ENCODE measurements around the gene MAU2. TPM values are rescaled to one million over a fixed set of nuclear protein-coding genes. Genes with fewer than 3 reads are reported as not detected.
A peak's percentile ranks its signal among the peaks of the same experiment; 100 is the strongest.

The MAU2 gene
- total RNA-seq, 1 donor from 2014 or later = 31.8 TPM

DNA sequence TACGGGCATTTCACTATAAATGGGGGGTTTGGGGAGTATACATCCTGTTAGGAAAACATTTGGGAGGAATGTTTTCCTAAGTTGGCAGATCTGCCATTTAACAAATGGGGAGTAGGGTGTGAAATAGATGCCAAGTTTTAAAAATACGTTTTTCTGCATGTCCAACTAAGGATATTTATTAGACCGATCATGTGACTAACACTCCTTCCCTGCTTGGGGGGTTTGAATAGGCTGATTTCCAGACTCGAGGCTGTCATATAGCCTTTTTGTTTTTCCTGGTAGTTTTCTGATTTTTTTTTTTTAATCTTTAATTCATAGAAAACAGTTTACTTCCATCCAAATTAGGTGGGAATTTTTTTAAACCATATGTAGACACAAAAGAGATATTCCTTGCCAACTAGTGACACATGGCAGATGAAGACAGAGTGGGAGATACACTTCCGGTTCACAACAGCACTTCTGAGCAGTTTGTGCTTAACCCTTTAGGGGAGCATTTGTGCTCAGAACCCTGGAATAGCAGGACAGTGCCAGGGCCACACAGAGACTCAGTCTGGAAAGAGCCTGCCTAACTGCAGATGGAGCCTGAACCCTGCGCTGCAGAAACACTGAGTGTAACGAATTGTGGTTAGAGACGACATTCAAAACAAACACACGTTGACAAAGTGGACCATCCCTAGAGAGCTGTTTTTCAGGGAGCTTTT lies 79.3 kb downstream of the MAU2 start:
- ATAC-seq = no peak
- intact Hi-C loops (cut with DNase I) = no loop called here
- no peak for DNase-seq (ENCODE audit: missing footprints)

DNA sequence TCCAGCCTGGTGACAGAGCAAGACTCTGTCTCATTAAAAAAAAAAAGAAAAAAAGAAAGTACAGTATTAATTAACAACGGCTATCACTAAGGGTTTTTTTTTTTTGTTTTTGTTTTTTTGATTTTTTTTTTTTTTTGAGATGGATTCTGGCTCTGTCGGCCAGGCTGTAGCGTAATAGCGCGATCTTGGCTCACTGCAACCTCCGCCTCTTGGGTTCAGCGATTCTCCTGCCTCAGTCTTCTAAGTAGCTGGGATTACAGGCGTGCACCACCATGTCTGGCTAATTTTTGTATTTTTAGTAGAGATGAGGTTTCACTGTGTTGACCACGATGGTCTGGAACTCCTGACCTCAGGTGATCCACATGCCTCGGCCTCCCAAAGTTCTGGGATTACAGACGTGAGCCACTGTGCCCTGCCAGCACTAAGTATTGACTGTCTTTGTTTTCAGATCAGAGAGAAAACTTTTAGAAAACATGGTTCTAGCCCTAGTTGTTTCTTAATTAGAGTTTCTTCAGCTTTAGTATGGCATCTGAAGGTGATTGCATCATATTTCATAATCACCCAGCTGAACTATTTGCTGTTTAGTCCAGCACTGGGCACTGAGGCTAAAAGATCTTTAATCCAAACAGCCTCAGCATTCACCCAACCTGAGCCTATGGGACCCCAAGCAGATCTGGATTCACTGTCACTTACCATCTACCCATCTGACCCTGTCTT lies 82.2 kb downstream of the MAU2 start:
- DNase-seq (ENCODE audit: missing footprints) = no peak
- no peak for ATAC-seq
- intact Hi-C loops (cut with DNase I) = no loop called here

DNA sequence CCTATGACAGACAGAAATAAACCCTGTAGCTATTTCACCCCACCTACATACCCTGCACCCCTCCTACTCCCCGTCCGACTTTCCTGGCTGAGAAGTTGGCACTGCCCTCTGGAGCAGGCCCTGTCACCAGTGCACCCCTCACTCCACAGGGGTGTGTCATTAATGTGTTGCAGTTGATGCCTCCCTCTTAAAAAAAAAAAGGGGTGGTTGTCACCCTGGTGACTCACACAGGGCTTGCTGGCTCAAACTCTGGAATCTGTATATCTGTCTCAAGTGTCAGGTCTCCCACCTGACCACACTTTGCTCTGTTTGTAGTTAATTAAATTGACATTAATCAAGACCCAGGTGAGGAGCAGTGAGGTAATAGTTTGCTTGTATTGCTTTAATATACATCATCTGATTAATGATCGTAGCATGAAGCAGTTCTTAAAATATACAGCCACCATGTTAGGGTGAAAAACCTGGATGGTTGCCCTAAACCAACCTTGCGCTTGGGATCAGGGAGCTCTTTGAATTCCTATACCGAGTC lies 82.8 kb downstream of the MAU2 start:
- ATAC-seq (no peak), DNase-seq (ENCODE audit: missing footprints) (no peak)
- intact Hi-C loops (cut with DNase I) = no loop called here

DNA sequence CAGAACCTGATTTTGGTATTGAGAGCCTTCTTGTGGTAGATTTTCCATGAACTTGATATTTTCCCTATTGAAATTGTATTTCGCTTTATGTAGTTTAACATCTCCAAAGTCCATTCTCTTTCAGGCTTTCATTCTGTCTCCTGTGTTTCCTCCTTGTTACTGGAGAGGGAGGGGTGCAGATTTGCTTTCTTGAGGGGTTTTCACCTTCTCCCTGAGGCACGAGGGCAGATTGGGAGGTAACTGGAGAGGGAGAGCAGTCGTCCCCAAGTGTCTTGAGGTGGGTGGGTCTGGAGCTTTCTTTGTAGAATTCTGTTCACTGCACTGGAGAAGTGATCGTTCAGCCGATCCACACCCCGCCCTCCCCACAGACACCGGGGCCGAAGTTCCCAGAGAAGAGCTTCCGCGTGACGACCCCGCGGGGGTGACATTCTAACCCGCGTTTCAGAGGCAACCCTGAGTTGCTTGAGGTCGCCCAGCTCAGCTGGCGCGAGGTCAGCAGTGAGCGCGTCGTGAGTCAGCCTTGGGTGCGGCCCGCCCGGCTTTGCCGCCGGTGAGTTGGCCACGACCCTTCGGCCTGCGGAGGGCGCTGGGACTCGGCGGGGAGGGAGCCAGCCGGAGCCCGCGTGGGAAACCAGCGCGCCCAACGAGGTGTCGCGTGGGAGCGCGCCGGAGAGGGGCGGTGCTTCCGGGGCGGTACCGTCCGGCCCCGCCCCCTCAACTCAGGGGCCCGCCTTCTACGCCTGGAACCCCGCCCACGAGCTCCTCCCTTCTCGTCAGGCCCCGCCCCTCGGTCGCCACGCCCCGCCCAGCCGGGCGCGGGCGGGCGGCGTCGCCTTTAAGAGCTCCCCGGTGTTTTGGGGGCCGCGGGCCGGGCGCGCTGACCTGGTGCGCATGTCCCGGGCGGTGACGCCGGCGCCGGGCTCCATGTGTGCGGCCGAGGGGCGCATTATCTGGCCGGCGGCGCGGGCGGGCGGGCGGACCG lies 84.5 kb downstream of the MAU2 start, which contains the start of gene GATAD2A:
Gene GATAD2A, plus strand, starts transcription at position 797 of the 982 bp plus-strand sequence. CDS start 59,671 bp downstream, outside the sequence.
- peak; percentile 97 for ATAC-seq
- intact Hi-C loops (cut with DNase I) = loop anchor here (1.0 to 5.0 kb wide), 3 partner anchors 20 to 82 kb away; no protein-coding TSS in a partner anchor
- peak; percentile 97 for DNase-seq (ENCODE audit: missing footprints)

DNA sequence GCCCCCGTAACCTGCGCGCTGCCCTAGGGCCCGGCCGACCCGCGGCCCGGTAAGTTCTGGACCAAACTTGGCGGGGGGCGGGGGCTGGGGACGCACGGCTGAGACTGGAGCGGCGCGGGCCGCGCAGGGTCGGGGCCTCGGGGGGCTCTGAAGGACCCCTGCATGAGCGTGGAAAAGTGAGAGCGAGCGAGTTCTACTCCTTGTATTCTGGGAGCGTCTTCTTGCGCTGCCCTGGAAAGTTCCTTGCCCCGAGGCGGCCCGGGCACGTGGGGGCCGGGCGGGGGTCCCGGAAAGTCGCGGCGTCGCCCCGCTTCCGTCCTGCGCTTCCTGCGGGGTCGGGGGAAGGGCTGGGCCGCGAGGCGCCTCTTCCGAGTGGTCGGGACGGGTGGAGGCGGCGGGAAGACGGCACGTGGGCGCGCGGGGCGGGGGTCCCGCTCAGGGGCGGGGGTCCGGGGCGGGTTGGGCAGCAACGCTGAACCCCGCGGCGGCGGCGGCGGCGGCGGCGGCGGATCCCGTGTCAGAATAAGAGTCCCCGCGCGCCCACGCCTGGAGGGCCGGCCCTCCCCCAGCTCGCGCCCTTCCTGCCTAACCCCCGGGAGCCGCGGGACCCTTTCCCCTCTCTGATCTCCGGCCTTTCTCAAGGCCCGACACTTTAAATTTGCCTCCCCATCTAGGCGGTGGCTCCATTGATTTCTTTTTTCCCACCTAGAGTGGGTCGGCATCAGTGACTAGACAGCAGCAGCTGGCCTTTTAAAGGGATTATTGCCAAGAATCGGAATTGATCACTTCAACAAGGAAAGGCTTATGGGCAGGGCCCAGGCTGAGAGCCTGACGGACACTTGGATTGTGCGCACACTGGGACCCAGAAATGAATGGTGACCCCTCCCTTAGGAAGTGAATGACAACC lies 85.6 kb downstream of the MAU2 start:
- DNase-seq (ENCODE audit: missing footprints) = peak; percentile 75
- ATAC-seq = no peak
- intact Hi-C loops (cut with DNase I) = loop anchor here (1.0 to 5.0 kb wide), 4 partner anchors 21 to 81 kb away; no protein-coding TSS in a partner anchor

DNA sequence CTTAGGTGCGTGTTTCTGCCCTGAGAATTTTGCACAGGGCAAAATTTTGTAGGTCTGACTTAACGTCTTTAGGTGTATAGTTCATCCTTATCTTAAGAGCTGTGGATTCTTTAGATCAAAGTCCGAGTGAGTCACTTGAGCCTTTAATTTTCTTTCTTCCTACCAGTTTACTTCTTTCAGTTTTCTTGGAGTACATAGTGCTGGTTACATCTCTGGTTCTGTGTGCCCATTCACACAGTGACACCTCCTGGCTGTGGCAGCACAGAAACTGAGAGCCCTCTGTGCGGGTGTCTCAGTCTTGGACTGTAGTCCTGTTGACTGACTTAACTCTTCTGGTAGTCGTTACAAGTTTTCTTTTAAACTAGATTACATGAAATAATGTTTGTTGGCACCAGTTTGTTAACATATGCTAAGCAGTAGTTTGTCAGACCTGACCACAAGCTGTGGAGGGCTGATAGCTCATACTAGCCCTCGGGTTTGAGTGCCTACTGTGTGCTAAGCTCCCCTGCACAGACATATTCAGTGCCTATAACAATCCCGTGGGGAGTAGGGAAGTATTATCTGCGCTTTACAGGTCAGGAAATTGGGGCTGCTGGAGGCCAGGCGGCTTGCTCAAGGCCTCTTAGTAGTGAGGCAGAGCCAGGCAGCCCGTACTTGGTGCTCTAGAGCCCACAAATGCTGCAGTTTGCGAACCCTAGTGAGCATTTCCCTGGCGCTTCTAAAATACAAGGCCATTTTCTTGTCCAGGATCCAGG lies 86.4 kb downstream of the MAU2 start:
- no peak for ATAC-seq
- no peak for DNase-seq (ENCODE audit: missing footprints)
- intact Hi-C loops (cut with DNase I) = loop anchor here (2.0 to 5.0 kb wide), 3 partner anchors 40 to 80 kb away; no protein-coding TSS in a partner anchor

DNA sequence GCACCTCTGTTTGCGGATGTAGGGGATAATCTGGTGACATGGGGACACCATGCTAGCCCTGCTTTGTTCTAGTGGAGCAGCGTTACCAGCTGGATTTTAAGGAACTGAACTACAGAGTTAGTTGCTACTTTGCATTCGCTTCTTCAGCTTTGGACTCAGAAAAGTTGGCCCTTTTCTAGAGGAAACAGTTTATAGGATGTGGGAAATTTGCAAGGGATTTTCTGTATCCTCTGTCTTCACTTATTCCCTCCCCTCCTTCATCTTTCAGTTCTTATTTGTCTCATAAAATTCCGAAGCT lies 87.0 kb downstream of the MAU2 start:
- DNase-seq (ENCODE audit: missing footprints) (no peak), ATAC-seq (no peak)
- intact Hi-C loops (cut with DNase I) = loop anchor here (2.0 to 5.0 kb wide), 3 partner anchors 41 to 80 kb away; no protein-coding TSS in a partner anchor

Other genes with a start within 250 kb of the MAU2 start
- 23.5 TPM for gene TMEM161A, start 182.4 kb upstream of the MAU2 start, total RNA-seq
- 1.4 TPM for gene MEF2B, start 150.6 kb upstream of the MAU2 start, total RNA-seq
- 19.5 TPM for gene BORCS8, start 128.7 kb upstream of the MAU2 start, total RNA-seq
- 39.9 TPM for gene RFXANK, start 128.6 kb upstream of the MAU2 start, total RNA-seq
- gene NR2C2AP, start 117.4 kb upstream of the MAU2 start, total RNA-seq = 7.8 TPM
- not detected for gene NCAN, start 108.9 kb upstream of the MAU2 start, total RNA-seq
- gene TM6SF2, start 47.5 kb upstream of the MAU2 start, total RNA-seq = 0.57 TPM
- 34.9 TPM for gene SUGP1, start 320 bp upstream of the MAU2 start, total RNA-seq
- 25.9 TPM for gene GATAD2A, start 84.8 kb downstream of the MAU2 start, total RNA-seq
- 0.32 TPM for gene TSSK6, start 194.7 kb downstream of the MAU2 start, total RNA-seq
- gene NDUFA13, start 195.4 kb downstream of the MAU2 start, total RNA-seq = 1,344 TPM
- gene YJEFN3, start 208.1 kb downstream of the MAU2 start, total RNA-seq = 6.5 TPM
- gene CILP2, start 217.4 kb downstream of the MAU2 start, total RNA-seq = 0.30 TPM

Data from Right ventricle myocardium inferior (tissue), 1 donor.